Measurements from ENCODE around the gene CSKMT. TPM values are rescaled to one million over a fixed set of nuclear protein-coding genes. Genes with fewer than 3 reads are reported as not detected.

Gene CSKMT
- total RNA-seq, 1 experiment from 2014 or later: 19.2 TPM

DNA sequence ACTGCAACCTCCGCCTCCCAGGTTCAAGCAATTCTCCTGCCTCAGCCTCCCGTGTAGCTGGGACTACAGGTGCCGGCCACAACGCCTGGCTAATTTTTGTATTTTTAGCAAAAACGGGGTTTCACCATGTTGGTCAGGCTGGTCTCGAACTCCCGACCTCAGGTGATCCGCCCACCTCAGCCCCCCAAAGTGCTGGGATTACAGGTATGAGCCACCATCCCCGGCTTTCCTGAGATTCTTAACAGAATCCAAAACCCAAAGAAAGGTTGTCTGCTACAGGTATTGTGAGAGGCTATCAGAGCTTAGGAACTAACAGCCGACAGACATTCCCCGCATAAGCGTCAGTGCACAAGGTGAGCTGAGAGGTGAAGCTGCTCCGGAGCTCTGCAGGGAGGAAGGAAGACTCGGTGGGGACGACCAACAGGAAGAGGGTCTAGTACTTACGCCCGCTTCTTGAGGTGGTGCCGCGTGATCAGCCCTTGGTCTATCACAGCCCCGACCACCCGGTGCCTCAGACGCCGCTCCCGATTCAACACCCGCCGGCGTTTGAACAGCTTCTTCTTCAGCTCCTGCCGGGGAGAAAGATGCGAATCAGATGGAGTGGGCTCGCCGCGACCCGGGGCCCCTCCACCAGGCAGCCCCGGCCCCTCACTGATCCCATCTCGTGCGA lies 572 bp upstream of the CSKMT start:
- H2AFZ ChIP-seq: peak overlapping the region; percentile 93
- intact Hi-C loops (cut with micrococcal nuclease; ENCODE audit: unreplicated experiment): loop anchor here (5.0 kb wide), 3 partner anchors 42 to 122 kb away; partner anchors contain the start of genes B3GAT3 and TUT1
- peaks cover 27% of the 10 kb centered on the region for H3K4me1 ChIP-seq (replicated peaks; ENCODE audit: insufficient read depth)
- peak in 1 of 2 experiments; percentile 68 for DNase-seq
- peaks cover 24% of the 10 kb centered on the region for H3K36me3 ChIP-seq (ENCODE audit: low read depth)
- no peaks in the 10 kb centered on the region for H3K9me2 ChIP-seq (ENCODE audit: insufficient read depth)
- peaks cover 55% of the 10 kb centered on the region for H3K79me2 ChIP-seq (ENCODE audit: low read depth)
- TF ChIP-seq CTCF (conservative IDR thresholded peaks at IDR 0.05) (no peak), EZH2 (IDR thresholded peaks at IDR 0.05; ENCODE audit: low read depth) (no peak)
- ChIA-PET CTCF (interaction anchor here (0.5 to 1.1 kb wide), 7 partner anchors 11 to 281 kb away, joined by 3 to 7 read pairs (median 4); partner anchors contain the start of gene TUT1), POLR2A (ENCODE audit: unreplicated experiment) (interaction anchor here (0.5 to 2.0 kb wide), 31 partner anchors 9 to 639 kb away, joined by 3 to 55 read pairs (median 8); partner anchors contain the start of genes B3GAT3, EEF1G, HNRNPUL2 and INTS5)
- no peaks in the 10 kb centered on the region for H3K9me3 ChIP-seq (ENCODE audit: insufficient read depth, low read depth)
- peaks cover 78% of the 10 kb centered on the region for H3F3A ChIP-seq (ENCODE audit: insufficient read depth, low read depth)
- H3K4me3 ChIP-seq: peak overlapping the region; percentile 88
- peak overlapping the region; percentile 58 for H3K4me2 ChIP-seq
- H3K27me3 ChIP-seq (ENCODE audit: insufficient read depth, low read depth): no peaks in the 10 kb centered on the region
- peak overlapping the region; percentile 72 for H3K27ac ChIP-seq
- no peaks in the 10 kb centered on the region; the same call in none of the 2 replicates for H4K20me1 ChIP-seq (ENCODE audit: insufficient read depth)
- BruUV-seq (replicated peaks): no TSS peak

- H3K79me2 ChIP-seq (ENCODE audit: low read depth): peaks cover 66% of the 10 kb centered on the region
- POLR2A ChIA-PET (ENCODE audit: unreplicated experiment): interaction anchor here (0.6 to 2.0 kb wide), 31 partner anchors 8 to 1723 kb away, joined by 3 to 55 read pairs (median 8); partner anchors contain the start of genes B3GAT3, EEF1G, HNRNPUL2 and INTS5
Measured at GRCh38 chr11:62665599-62666258, 617 bp downstream of the CSKMT start.

More at GRCh38 chr11:62665599-62666258, 617 bp downstream of the CSKMT start:
- Histone ChIP-seq H3F3A (ENCODE audit: insufficient read depth, low read depth) (peaks cover 83% of the 10 kb centered on the region), H3K27me3 (ENCODE audit: insufficient read depth, low read depth) (no peaks in the 10 kb centered on the region), H3K4me2 (peak overlapping the region; percentile 98), H3K4me1 (replicated peaks; ENCODE audit: insufficient read depth) (peaks cover 38% of the 10 kb centered on the region), H4K20me1 (ENCODE audit: insufficient read depth) (no peaks in the 10 kb centered on the region; the same call in none of the 2 replicates), H3K9me3 (ENCODE audit: insufficient read depth, low read depth) (no peaks in the 10 kb centered on the region), H3K27ac (peak overlapping the region; percentile 72), H3K4me3 (peak overlapping the region; percentile 88), H3K36me3 (ENCODE audit: low read depth) (peaks cover 24% of the 10 kb centered on the region), H2AFZ (no peak overlapping the region), H3K9me2 (ENCODE audit: insufficient read depth) (no peaks in the 10 kb centered on the region)
- CTCF ChIA-PET: interaction anchor here (0.6 to 1.1 kb wide), 3 partner anchors 12 to 81 kb away, joined by 3 to 7 read pairs (median 4); no protein-coding TSS in a partner anchor
- no peak for TF ChIP-seq CTCF (conservative IDR thresholded peaks at IDR 0.05)
- no peak for TF ChIP-seq EZH2 (IDR thresholded peaks at IDR 0.05; ENCODE audit: low read depth)
- DNase-seq: peak; percentile 42 to 46
- intact Hi-C loops (cut with micrococcal nuclease; ENCODE audit: unreplicated experiment): loop anchor here (5.0 kb wide), 3 partner anchors 43 to 123 kb away; partner anchors contain the start of genes B3GAT3 and TUT1
- BruUV-seq (replicated peaks): no TSS peak
